ENCODE data around the gene SIGLEC1. TPM values are rescaled to one million over a fixed set of nuclear protein-coding genes. Genes with fewer than 3 reads are reported as not detected.
A peak's percentile ranks its signal among the peaks of the same experiment; 100 is the strongest.

Gene SIGLEC1
- total RNA-seq, 1 donor from 2014 or later, result not detected

DNA sequence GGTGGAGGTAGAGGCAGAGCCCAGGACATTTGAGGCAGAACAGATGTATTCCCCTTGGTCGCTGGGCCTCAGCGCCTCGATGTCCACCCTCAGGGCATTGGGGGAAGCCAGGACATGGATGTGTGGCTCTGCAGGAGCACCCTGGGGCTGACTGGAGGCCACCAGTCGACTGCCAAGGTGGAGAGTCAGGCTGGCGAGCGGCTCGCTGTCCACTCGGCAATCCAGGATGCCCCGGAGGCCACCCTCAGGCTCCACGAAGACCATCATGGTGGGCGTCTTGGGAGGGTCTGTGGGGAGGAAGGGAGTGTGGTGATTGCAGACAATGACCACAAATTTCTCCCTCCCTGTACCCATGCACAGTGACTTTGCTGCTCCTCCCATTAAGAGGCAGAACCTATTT lies 22.4 kb downstream of the SIGLEC1 start:
- H3K4me3 ChIP-seq (ENCODE audit: low read depth, low read length), result no peak overlapping the region
- DNase-seq (ENCODE audit: low read depth), result no peak
- TF ChIP-seq, protein P1, sequence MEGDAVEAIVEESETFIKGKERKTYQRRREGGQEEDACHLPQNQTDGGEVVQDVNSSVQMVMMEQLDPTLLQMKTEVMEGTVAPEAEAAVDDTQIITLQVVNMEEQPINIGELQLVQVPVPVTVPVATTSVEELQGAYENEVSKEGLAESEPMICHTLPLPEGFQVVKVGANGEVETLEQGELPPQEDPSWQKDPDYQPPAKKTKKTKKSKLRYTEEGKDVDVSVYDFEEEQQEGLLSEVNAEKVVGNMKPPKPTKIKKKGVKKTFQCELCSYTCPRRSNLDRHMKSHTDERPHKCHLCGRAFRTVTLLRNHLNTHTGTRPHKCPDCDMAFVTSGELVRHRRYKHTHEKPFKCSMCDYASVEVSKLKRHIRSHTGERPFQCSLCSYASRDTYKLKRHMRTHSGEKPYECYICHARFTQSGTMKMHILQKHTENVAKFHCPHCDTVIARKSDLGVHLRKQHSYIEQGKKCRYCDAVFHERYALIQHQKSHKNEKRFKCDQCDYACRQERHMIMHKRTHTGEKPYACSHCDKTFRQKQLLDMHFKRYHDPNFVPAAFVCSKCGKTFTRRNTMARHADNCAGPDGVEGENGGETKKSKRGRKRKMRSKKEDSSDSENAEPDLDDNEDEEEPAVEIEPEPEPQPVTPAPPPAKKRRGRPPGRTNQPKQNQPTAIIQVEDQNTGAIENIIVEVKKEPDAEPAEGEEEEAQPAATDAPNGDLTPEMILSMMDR (conservative IDR thresholded peaks at IDR 0.05; ENCODE audit: low read depth, low read length), result no peak

DNA sequence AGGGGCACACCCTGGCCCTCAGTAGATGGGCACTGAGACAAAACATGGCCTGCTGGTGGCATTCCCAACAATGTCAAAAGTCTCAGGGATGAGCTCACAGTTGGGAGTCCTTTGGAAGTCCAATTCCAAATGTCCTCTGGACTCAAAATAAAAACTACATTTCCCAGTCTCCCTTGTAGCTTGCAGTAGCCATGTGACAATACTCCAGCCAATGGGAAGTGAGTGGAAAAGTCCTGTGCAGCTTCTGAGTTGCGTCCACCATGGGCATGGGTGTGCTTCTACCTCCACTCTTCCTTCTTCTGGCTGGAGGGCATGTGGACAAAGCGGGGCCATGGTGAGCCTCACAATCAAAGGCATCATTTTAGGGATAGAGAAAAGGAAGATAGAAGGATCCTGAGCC lies 24.7 kb downstream of the SIGLEC1 start:
- DNase-seq (ENCODE audit: low read depth), result no peak
- TF ChIP-seq, protein P1 (conservative IDR thresholded peaks at IDR 0.05; ENCODE audit: low read depth, low read length), result no peak
- no peak overlapping the region for H3K4me3 ChIP-seq (ENCODE audit: low read depth, low read length)

DNA sequence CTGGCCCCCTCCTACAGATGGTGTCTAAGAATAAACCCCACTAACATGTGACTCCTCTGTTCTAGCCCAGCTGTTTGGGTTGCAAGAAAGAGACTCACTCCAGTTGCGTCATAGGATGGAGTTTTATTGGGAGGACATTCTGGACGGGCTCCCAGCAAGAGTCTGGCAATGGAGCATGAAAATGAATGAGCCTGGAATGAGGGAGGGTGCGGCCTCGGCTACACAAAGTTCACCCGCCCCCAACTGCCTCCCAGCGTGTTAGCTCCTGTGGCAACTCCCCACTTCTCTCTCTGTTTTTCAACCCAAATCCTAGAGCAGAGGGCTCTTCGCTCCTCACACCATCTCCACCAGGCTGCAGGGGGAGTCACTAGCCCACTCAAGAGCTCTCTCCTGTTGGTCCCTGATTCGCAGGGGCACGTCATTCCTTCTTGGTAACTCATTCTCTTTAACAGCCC lies 25.5 kb downstream of the SIGLEC1 start:
- no peak overlapping the region for H3K4me3 ChIP-seq (ENCODE audit: low read depth, low read length)
- TF ChIP-seq, protein P1 (conservative IDR thresholded peaks at IDR 0.05; ENCODE audit: low read depth, low read length), result peak; percentile 15
- DNase-seq (ENCODE audit: low read depth), result peak; percentile 64

DNA sequence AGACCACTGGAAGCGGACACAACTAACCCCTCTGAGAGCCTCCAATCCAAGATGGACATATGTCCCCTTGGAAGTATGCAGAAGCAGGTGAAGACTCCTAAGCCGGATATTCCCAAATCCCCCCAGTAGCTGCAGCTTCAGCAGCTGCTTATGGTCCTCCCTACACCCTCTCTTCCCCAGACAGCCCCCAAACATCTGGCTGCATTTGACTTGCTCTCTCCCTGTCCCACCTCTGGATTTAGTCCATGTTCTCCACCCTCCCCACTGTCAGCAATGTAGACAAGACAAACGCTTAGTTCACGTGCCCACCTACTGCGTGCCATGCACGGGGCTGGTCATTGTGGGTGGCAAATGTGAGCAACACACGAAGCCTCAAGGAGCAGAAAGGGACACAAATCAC lies 26.0 kb downstream of the SIGLEC1 start:
- TF ChIP-seq, protein P1 (conservative IDR thresholded peaks at IDR 0.05; ENCODE audit: low read depth, low read length), result no peak
- DNase-seq (ENCODE audit: low read depth), result no peak
- H3K4me3 ChIP-seq (ENCODE audit: low read depth, low read length), result no peak overlapping the region

- TF ChIP-seq, protein P1 (conservative IDR thresholded peaks at IDR 0.05; ENCODE audit: low read depth, low read length), result no peak
- H3K4me3 ChIP-seq (ENCODE audit: low read depth, low read length), result no peak overlapping the region
- DNase-seq (ENCODE audit: low read depth), result no peak
These were observed 27.1 kb downstream of the SIGLEC1 start for GRCh38 chr20:3685341-3685740.

- H3K4me3 ChIP-seq (ENCODE audit: low read depth, low read length), result no peak within 1 kb of the TSS
- DNase-seq (ENCODE audit: low read depth), result no peak
- TF ChIP-seq, protein P1 (conservative IDR thresholded peaks at IDR 0.05; ENCODE audit: low read depth, low read length), result no peak
These were observed 30.2 kb downstream of the SIGLEC1 start, which contains the start of gene ADAM33 for GRCh38 chr20:3681931-3682781. ADAM33 (minus strand) TSS chr20:3682010; CDS start chr20:3682004, 6 bp downstream.
